ENCODE data around the gene DHX40.
"Not testable (repeated sequence)": the region's sequence is repeated elsewhere in the genome, so short reads cannot be mapped to it uniquely, and the experiment has no call there.

The DHX40 gene

GRCh38 chr17:59565171-59565958, at the start of gene DHX40:
TSS of gene DHX40 (plus strand) at chr17:59565610. CDS start at chr17:59565672, 62 bp downstream.
- Histone ChIP-seq H3K36me3 (ENCODE audit: control insufficient read depth, insufficient read depth, low read length) (no peaks in the 10 kb centered on the region), H3K4me3 (replicated peaks; ENCODE audit: low read depth, low read length) (peak within 1 kb of the TSS; percentile 99), H3K27me3 (replicated peaks; ENCODE audit: control insufficient read depth, insufficient read depth, low read length) (no peaks in the 10 kb centered on the region)
- no peak for TF ChIP-seq CTCF (IDR thresholded peaks at IDR 0.05; ENCODE audit: insufficient read depth, low read length, poor library complexity, severe bottlenecking)
- peak; percentile 92 for DNase-seq (ENCODE audit: extremely low read depth, insufficient read length)

GRCh38 chr17:59516451-59516850, 49.0 kb upstream of the DHX40 start:
- Histone ChIP-seq H3K36me3 (ENCODE audit: control insufficient read depth, insufficient read depth, low read length) (no peaks in the 10 kb centered on the region), H3K27me3 (replicated peaks; ENCODE audit: control insufficient read depth, insufficient read depth, low read length) (no peaks in the 10 kb centered on the region), H3K4me3 (replicated peaks; ENCODE audit: low read depth, low read length) (no peak overlapping the region)
- TF ChIP-seq CTCF (IDR thresholded peaks at IDR 0.05; ENCODE audit: insufficient read depth, low read length, poor library complexity, severe bottlenecking): no peak
- no peak for DNase-seq (ENCODE audit: extremely low read depth, insufficient read length)

GRCh38 chr17:59519132-59519531, 46.3 kb upstream of the DHX40 start:
- Histone ChIP-seq H3K36me3 (ENCODE audit: control insufficient read depth, insufficient read depth, low read length) (no peaks in the 10 kb centered on the region), H3K4me3 (replicated peaks; ENCODE audit: low read depth, low read length) (no peak overlapping the region), H3K27me3 (replicated peaks; ENCODE audit: control insufficient read depth, insufficient read depth, low read length) (no peaks in the 10 kb centered on the region)
- no peak for DNase-seq (ENCODE audit: extremely low read depth, insufficient read length)
- no peak for TF ChIP-seq CTCF (IDR thresholded peaks at IDR 0.05; ENCODE audit: insufficient read depth, low read length, poor library complexity, severe bottlenecking)

GRCh38 chr17:59520251-59520650, 45.2 kb upstream of the DHX40 start:
- no peak for TF ChIP-seq CTCF (IDR thresholded peaks at IDR 0.05; ENCODE audit: insufficient read depth, low read length, poor library complexity, severe bottlenecking)
- no peak for DNase-seq (ENCODE audit: extremely low read depth, insufficient read length)
- no peaks in the 10 kb centered on the region for H3K36me3 ChIP-seq (ENCODE audit: control insufficient read depth, insufficient read depth, low read length)
- no peak overlapping the region for H3K4me3 ChIP-seq (replicated peaks; ENCODE audit: low read depth, low read length)
- no peaks in the 10 kb centered on the region for H3K27me3 ChIP-seq (replicated peaks; ENCODE audit: control insufficient read depth, insufficient read depth, low read length)

- H3K27me3 ChIP-seq (replicated peaks; ENCODE audit: control insufficient read depth, insufficient read depth, low read length): no peaks in the 10 kb centered on the region; the same call in 1 of the 2 replicates
- peak; percentile 15 for DNase-seq (ENCODE audit: extremely low read depth, insufficient read length)
- peak; percentile 82 for TF ChIP-seq CTCF (IDR thresholded peaks at IDR 0.05; ENCODE audit: insufficient read depth, low read length, poor library complexity, severe bottlenecking)
- H3K4me3 ChIP-seq (replicated peaks; ENCODE audit: low read depth, low read length): no peak overlapping the region
- no peaks in the 10 kb centered on the region for H3K36me3 ChIP-seq (ENCODE audit: control insufficient read depth, insufficient read depth, low read length)
Measured at GRCh38 chr17:59521465-59522126, 43.8 kb upstream of the DHX40 start.

- not testable (repeated sequence) for H3K36me3 ChIP-seq (ENCODE audit: control insufficient read depth, insufficient read depth, low read length); H3K27me3 ChIP-seq (replicated peaks; ENCODE audit: control insufficient read depth, insufficient read depth, low read length); H3K4me3 ChIP-seq (replicated peaks; ENCODE audit: low read depth, low read length); DNase-seq (ENCODE audit: extremely low read depth, insufficient read length)
Measured at GRCh38 chr17:59524930-59525329, 40.5 kb upstream of the DHX40 start.
